Measurements from ENCODE around the gene SRP72.

DNA sequence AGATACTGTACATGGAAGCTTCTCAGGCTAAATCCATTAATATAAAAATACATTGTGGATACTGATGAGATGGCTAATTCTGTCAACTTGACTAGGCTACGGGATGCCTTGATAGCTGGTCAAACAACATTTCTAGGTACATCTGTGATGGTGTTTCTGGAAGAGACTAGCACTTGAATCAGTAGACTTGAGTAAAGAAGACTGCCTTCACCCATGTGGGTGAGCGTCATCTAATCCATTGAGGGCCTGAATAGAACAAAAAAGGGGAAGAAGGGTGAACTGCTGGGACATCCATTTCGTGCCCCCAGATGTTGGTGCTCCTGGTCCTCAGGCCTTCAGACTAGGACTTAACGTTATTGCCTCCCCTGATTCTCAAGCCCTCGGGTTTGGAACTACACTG, 3.7 kb upstream of the SRP72 start:
- TF ChIP-seq, protein P1, sequence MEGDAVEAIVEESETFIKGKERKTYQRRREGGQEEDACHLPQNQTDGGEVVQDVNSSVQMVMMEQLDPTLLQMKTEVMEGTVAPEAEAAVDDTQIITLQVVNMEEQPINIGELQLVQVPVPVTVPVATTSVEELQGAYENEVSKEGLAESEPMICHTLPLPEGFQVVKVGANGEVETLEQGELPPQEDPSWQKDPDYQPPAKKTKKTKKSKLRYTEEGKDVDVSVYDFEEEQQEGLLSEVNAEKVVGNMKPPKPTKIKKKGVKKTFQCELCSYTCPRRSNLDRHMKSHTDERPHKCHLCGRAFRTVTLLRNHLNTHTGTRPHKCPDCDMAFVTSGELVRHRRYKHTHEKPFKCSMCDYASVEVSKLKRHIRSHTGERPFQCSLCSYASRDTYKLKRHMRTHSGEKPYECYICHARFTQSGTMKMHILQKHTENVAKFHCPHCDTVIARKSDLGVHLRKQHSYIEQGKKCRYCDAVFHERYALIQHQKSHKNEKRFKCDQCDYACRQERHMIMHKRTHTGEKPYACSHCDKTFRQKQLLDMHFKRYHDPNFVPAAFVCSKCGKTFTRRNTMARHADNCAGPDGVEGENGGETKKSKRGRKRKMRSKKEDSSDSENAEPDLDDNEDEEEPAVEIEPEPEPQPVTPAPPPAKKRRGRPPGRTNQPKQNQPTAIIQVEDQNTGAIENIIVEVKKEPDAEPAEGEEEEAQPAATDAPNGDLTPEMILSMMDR (IDR thresholded peaks at IDR 0.05): no peak
- TF ChIP-seq POLR2AphosphoS5 (IDR thresholded peaks at IDR 0.05): no peak
